Activated CD4-positive, CD25-positive, alpha-beta regulatory T cell (primary cell): ENCODE results near the gene RBPJ.
"Not testable (repeated sequence)": the region's sequence is repeated elsewhere in the genome, so short reads cannot be mapped to it uniquely, and the experiment has no call there.

Source experiments
- DNase-seq, 4 experiments: peaks; one replicate each; lab custom pipeline; 2025; lab: John Stamatoyannopoulos, UW

Gene RBPJ

DNA sequence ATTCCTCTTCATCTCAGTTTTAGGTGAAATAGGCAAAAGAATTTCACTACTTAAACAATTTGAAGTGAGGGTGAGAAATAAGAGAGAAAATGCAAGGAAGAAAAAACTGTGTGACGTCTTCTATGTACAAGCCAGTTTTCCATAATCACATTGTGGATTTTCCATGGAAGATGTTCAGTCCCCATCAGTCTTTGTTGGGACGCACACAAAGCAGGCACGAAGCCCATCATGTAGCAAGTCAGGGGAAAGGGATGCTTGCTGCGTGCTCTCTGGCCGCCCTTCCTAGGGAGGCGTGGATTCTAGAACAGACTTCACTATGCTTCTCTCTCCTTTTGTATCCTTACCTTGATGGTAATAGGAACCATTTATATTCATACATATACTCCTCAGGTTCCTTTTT is 54.7 kb downstream of the RBPJ start:
- no peak for DNase-seq

DNA sequence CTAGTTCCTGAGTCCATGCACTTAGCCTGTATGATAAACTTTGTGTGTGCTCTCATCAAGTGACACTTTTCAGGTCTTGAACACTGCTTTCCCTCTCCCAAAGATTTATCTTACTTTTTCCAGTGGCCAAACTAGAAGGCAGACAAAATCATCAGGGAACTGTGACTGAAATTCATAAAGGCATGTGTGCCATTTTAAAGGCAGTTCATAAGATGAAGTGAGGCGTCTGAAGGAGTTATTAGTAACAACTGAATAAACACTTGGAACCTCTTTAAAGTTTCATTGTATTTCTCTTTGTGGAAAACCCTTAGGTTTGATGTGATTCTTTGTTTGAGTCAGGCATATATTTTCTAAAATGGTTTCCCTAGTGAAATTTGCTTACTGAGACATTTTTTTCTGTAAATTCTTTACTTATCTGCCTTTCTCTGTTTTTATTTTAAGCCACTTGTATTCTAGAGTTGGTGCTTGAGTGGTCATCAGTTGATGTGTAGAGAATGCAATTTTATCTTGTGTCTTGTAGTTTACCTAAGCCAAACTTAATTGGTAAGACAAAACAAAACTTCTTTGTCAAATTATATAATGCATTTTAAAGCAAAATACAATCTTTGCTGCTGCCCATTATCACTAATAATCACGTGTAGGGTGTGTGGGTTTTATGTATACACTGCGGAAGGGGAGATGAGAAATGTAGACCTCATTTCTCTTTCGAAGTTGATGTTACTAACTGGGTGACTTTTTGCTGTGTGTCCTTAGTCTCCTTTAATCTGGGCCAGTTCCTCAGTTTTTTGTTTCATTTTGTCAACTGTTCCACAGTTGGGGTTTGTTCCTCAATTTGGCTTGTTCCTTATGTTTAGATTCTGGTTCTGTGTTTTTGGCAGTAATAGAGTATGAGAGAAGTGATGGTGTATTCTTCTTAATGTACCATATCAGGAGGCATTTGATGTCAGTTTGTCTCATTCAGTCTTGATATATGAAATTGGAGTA is 56.8 kb downstream of the RBPJ start:
- DNase-seq, result no peak

- no peak for DNase-seq
These were observed 59.0 kb downstream of the RBPJ start for GRCh38 chr4:26379837-26380236.

GRCh38 chr4:26380740-26381139 is 59.9 kb downstream of the RBPJ start:
- no peak for DNase-seq

DNA sequence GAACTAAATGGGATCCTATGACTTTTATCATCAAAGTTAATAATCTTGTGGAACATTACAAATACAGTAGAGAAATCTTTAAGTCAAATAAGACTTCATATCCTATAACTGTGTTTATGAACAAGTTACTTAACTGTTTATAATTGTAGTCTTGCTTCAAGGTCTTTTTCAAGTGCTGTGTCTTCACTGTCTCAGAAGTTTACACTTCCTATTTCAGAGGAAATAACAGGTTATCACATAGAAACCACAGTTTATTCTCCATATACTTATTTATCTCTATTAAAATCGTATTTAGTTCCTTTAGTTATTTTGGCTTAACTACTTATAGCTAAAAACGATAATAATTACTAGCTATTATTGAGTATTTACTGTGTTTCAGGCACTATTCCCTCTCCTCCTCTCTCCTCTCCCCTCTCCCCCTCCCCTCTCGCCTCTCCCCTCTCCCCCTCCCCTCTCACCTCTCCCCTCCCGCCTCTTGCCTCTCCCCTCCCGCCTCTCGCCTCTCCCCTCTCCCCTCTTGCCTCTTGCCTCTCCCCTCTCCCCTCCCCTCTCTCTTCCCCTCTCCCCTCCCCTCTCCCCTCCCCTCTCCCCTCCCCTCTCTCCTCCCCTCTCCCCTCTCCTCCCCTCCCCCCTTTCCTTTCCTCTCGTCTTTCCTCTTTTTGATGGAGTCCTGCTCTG is 63.7 kb downstream of the RBPJ start:
- DNase-seq, result no peak

GRCh38 chr4:26385690-26386089 is 64.9 kb downstream of the RBPJ start:
- DNase-seq, result no peak

DNA sequence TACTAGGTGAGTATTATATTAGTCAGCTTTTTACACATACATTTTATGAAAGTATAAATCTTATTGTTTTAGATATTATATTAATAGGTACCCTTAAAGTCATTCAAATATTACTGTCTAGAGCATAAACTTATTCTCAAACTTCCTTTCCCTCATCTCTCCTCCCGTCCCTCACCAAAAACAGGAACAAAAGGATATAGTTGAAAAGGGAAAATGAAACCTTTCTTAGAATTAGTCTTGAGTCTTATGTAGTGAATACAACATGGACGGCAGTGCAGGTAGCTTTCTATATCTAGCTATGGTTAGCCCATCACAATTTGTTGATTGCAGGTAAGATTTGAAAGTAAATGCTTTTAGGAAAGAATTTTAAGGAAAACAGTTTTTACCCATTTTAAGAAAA is 65.6 kb downstream of the RBPJ start:
- no peak for DNase-seq

DNA sequence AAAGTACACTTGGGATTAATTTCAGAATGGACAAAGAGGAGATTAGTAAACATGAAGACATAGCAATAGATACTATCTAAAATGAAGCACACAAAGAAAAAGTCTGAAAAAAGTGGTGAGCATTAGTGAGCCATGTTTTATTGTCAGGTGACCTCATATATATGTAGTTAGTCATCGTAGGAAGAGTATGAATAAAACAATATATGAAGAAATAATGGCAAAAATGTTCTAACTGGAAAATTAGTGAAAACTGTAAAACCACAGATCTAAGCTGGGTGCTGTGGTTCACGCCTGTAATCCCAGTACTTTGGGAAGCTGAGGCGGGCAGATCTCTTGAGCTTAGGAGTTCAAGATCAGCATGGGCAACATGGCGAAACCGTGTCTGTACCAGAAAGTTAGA is 67.9 kb downstream of the RBPJ start:
- no peak for DNase-seq

DNA sequence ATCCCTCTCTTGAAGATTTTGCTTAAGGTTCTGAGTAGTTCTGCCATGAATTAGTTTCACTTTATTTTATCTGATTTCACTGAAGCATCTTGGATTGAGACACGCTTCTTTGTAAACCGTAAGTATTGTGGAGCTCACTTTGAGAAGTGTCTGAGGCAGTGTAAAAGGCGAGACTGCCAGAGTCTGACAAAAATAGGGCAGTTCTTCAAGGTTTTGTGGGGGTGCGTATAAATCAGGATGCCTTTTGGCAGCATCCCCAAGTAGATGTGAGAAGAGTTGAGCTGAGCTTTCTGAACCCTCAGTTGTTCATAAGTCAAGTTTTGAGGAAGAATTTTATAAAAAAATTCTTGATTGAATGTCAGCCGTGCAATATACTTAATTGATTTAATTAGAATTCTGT is 76.3 kb downstream of the RBPJ start:
- DNase-seq, result no peak

- no peak for DNase-seq
These were observed 79.3 kb downstream of the RBPJ start for GRCh38 chr4:26400132-26400531.

DNA sequence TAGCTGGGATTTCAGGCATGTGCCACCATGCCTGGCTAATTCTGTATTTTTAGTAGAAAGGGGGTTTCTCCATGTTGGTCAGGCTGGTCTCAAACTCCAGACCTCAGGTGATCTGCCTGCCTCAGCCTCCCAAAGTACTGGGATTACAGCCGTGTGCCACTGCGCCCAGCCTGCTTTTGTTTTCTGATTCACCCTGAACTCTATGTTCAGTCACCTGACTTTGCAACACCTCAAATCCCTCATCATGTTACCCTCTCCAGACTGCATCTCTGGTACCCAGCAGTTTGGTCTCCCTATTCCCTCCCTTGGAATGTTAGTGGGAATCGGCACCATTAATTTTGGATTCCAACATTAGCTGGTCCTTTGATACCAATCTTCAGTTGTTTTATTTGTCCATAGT is 81.2 kb downstream of the RBPJ start:
- not testable (repeated sequence) for DNase-seq

- DNase-seq, result no peak
These were observed 81.6 kb downstream of the RBPJ start for GRCh38 chr4:26402458-26402857.

DNA sequence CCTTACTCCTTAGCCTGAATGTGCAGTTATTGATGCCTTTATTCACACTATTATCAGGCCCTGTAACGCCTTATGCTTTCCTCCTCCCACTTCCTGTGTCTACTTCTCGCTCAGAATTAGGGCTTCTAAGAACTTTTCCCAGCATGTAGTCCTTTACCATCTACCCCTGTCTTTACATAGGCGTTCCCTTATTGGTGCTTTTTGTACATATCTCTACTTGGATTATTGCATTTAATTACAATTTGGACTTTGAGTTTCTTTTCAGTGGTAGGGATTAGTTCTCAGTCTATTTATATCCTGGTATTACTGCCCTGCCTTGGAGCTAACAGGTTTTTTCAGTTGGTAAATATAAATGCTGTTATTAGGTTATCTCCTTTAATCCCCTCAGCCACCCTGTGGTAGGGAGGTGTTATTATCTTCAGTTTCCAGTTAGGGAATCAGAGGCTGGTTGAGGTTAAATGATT is 84.0 kb downstream of the RBPJ start:
- DNase-seq, result no peak

DNA sequence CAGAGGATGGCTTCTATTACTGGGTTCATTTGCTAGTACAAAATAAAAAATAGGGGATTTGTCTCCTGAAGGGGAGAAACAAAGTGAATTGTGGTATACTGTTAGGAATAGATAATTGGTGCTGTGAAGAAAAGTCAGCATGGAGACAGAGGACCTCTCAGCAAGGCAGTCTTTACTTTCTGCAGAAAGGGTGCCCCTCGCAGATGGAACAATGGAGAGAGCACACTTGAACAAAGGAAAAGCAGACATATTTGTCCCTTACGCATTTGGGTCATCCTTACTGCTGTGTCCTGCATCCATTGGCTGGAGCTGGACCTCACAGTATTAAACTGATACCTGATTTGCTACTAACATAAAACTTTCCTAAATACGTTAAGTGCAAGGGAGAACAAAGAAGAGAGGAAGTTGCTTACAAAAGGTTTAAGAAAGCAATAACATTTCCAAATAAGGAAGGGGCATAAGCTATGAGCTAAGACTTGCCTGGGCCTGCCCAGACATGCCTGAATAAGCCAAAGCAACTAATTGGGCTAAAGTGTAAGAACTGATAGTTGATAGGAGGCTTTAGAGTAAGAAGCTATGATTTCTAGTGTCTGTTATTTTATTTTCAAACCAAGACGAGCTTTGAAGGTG is 85.6 kb downstream of the RBPJ start:
- no peak for DNase-seq

GRCh38 chr4:26407476-26407875 is 86.7 kb downstream of the RBPJ start:
- no peak for DNase-seq

- no peak for DNase-seq
These were observed 89.8 kb downstream of the RBPJ start for GRCh38 chr4:26410385-26411293.

DNA sequence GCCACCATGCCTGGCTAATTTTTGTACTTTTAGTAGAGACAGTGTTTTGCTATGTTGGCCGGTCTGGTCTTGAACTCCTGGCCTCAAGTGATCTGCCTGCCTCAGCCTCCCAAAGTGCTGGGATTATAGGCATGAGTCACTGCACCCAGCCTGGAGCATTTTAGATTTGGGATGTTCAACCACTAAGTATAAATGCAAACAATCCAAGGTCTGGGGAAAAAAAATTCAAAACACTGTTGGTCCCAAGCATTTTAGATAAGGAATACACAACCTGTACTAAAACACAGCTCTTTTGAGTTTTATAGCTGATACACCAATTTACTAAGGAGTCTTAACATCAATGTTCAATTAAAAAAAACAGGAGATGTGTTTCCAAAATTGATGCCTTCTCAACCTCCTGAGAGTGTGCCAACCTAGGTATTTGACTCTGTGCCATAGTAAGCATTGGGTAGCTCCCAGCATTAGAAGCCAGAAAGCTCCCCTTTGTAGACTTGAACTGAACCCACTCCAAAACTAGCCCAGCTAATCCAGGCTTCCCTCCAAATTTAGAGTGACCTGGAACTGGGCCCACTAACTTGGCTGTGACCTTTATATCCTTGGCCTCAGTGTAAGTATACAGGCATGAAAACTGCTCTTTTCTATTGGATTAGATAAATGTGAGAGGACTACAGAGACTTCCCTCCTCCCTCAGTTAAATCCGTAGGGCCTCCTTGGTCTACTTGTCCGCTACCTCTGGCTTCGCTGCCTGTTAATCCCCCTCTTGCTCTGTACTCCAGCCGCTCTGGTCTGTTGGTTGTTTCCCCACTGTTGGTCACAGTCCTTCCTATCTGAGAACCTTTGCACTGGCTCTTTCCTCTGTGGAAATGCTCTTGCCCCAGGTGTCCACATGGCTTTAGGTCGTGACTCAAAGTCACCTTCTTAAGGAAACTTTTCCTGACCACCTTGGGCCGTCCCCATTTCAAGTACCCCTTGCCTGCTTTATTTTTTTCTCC is 91.9 kb downstream of the RBPJ start:
- no peak for DNase-seq

DNA sequence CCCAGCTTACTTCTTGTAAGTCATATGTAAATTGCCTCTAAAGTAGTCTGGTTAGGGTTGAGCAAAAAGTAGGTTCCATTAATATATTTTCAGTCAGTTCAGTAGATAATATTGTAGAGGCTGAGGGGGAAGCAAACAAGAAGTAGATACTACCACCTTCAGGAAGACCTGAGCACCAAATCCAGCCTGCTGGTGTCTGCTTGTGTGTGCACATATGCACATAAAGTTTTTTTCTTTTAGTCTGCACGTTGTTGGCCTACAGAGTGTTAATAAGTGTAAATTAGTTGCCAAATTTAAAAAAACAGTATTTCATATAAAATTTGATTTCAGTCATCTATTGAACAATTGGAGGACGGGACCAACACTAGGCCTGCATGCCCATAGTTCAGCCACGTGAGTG is 92.8 kb downstream of the RBPJ start:
- DNase-seq, result no peak

DNA sequence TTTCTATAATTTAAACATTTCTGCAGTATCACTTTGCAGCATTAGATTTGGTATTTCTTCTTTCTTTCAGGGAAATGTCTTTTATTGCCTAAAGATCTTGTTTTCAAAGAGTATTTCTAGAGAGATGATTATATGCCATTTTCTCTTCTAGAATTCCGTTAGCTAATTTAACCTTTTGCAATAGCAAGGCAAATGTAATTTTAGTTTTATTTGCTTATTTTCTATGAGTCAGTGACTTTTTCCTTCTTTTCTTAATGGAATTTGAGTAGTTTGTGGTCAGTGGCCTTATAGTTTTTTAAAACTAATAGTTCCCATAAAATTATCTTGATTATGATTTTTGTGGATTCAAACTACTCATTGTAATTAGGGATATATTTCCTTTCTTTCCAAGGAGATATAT is 97.3 kb downstream of the RBPJ start:
- DNase-seq, result no peak

GRCh38 chr4:26418850-26419249 is 98.0 kb downstream of the RBPJ start:
- no peak for DNase-seq
